ENCODE results near the gene MYO6.
"Not testable (repeated sequence)": the region's sequence is repeated elsewhere in the genome, so short reads cannot be mapped to it uniquely, and the experiment has no call there.

The MYO6 gene

GRCh38 chr6:75748743-75749538, at the start of gene MYO6:
MYO6 (plus strand) TSS chr6:75749239; CDS start chr6:75817548, 68,309 bp downstream.
- peak; percentile 9 for DNase-seq

- DNase-seq = not testable (repeated sequence)
These were observed 40.7 kb upstream of the MYO6 start for GRCh38 chr6:75708334-75708733.

- DNase-seq = no peak
These were observed 37.9 kb upstream of the MYO6 start for GRCh38 chr6:75711173-75711572.

- no peak for DNase-seq
These were observed 29.9 kb upstream of the MYO6 start for GRCh38 chr6:75719133-75719532.

- no peak for DNase-seq
These were observed 25.7 kb upstream of the MYO6 start for GRCh38 chr6:75723382-75723781.

GRCh38 chr6:75727206-75727605, 21.8 kb upstream of the MYO6 start:
- DNase-seq = no peak

GRCh38 chr6:75731029-75731428, 18.0 kb upstream of the MYO6 start:
- DNase-seq = not testable (repeated sequence)

GRCh38 chr6:75735491-75736186, 13.4 kb upstream of the MYO6 start:
- no peak for DNase-seq

- DNase-seq = no peak
These were observed 5.1 kb upstream of the MYO6 start for GRCh38 chr6:75743971-75744370.

GRCh38 chr6:75745404-75745803, 3.6 kb upstream of the MYO6 start:
- DNase-seq = no peak

GRCh38 chr6:75746221-75746620, 2.8 kb upstream of the MYO6 start:
- no peak for DNase-seq

- no peak for DNase-seq
These were observed 1.7 kb upstream of the MYO6 start for GRCh38 chr6:75747152-75747992.

GRCh38 chr6:75748003-75748742, 866 bp upstream of the MYO6 start:
- no peak for DNase-seq

GRCh38 chr6:75751443-75751842, 2.4 kb downstream of the MYO6 start:
- no peak for DNase-seq

- DNase-seq = no peak
These were observed 3.3 kb downstream of the MYO6 start for GRCh38 chr6:75752365-75752764.

GRCh38 chr6:75755704-75756103, 6.7 kb downstream of the MYO6 start:
- no peak for DNase-seq

- DNase-seq = no peak
These were observed 8.3 kb downstream of the MYO6 start for GRCh38 chr6:75757295-75757694.

- DNase-seq = no peak
These were observed 9.0 kb downstream of the MYO6 start for GRCh38 chr6:75758061-75758460.

- no peak for DNase-seq
These were observed 10.2 kb downstream of the MYO6 start for GRCh38 chr6:75759207-75759606.

GRCh38 chr6:75760320-75760719, 11.3 kb downstream of the MYO6 start:
- DNase-seq = no peak

- DNase-seq = no peak
These were observed 12.4 kb downstream of the MYO6 start for GRCh38 chr6:75761489-75761888.

GRCh38 chr6:75762063-75762462, 13.0 kb downstream of the MYO6 start:
- no peak for DNase-seq

GRCh38 chr6:75766387-75766786, 17.3 kb downstream of the MYO6 start:
- no peak for DNase-seq
